Subcutaneous adipose tissue (tissue), 4 donors: ENCODE data around the gene SLC29A4. TPM values are rescaled to one million over a fixed set of nuclear protein-coding genes. Genes with fewer than 3 reads are reported as not detected.

Source experiments
- CTCF ChIP-seq: fragments of 450-650 bp; IDR thresholded peaks from one replicate; pipeline ENCODE4 v1.5.1; 2016; ENCODE audit warnings: low read depth, mild to moderate bottlenecking, control low read depth, antibody characterized with exemption, moderate library complexity
- total RNA-seq, 4 donors: library from RNA; depleted of rRNA; stranded (reverse); fragments of >200 nt; gene quantifications; one replicate each; pipeline ENCODE4 v1.1.0, GENCODE V29; 2016

Gene SLC29A4
- total RNA-seq, 4 donors from 2014 or later: 8.6 to 33.5 (median 15.9) TPM

DNA sequence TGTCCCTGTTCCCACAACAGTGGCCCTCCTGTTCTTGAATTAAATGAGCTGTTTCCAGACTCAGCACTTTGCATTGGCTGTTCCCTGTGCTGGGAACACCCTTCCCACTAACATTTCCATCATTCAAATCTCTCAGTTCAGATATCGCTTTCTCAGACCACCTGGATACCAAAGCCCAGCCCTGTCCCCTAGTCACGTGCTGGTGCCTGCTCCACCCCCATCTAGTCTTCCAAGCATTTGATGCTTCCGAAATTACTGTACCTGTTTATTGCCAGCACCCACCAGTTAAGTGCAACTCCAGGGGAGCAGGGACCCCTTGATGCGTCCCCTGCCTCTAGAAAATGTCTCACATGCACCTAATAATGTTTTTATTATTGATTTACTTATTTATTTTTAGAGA lies 3.0 kb upstream of the SLC29A4 start:
- no peak for TF ChIP-seq CTCF

- TF ChIP-seq CTCF: no peak
These were observed 919 bp downstream of the SLC29A4 start for GRCh38 chr7:5283421-5284303.

DNA sequence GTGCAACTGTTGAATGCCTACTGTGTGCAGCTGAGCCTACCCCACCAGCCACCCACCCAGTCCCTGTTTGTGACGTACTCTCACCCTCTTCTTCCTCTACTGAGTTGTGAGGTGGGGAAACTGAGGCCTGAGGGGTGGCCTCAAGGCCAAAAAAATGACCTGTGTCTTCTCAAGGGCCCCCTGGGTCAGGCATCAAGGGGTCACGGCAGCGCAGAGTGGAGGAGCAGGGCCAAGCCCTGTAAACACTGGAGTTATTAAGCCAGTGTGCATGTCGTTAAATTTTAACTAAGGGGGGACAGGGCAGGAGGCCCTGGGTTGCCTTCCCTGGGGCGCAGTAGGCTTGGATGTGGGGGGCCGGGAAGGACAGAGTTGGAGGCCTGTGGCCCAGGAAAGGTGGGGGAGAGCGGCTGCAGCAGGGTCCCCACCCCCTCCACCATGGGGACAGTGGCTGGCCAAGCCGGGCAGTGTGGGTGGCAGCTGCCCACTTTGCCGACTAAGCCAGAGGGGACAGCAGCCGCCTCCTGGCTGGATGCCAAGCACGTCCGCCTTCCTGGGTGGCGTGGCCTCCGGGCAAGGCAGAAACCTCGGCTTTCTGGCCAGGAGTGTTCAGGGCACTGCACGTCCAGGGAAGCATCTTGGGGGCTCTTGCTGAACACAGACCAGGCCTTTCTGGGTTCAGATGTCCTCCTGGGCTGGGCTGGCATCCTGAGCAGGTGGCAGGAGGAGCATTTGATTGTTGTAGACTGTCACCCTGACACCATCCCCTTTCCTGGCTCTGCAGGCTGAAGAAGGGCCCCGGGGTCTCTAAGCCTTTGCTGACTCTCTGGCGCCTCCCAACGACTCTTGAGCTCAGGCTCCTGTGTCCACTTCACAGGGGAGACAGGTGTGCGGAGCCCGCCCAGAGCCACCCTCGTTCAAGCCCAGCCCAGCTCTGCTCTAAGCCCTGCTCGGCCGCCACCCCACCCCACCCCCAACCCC lies 1.9 kb downstream of the SLC29A4 start:
- TF ChIP-seq CTCF: no peak

DNA sequence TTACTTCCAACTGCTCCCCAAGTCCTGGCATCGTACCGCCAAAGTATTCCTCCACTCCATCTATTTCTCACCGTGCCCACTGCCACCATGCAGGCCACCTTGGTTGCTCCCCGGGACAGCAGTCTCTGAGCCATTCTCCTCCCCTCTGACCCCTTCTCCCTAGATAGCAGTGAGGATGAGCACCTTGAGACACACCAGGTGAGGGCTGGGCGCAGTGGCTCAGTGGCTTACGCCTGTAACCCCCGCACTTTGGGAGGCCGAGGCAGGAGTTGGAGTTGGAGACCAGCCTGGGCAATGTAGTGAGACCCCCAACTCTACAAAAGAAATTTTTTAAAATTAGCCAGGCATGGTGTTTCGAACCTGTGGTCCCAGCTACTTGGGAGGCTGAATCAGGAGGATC lies 4.2 kb downstream of the SLC29A4 start:
- TF ChIP-seq CTCF: no peak

- TF ChIP-seq CTCF: no peak
These were observed 5.1 kb downstream of the SLC29A4 start for GRCh38 chr7:5287802-5288201.

GRCh38 chr7:5289355-5289754 lies 6.6 kb downstream of the SLC29A4 start:
- no peak for TF ChIP-seq CTCF

GRCh38 chr7:5291301-5291700 lies 8.6 kb downstream of the SLC29A4 start:
- no peak for TF ChIP-seq CTCF
